DLD1 (cell line): ENCODE measurements around the gene DRAM2.
"Not testable (repeated sequence)": the region's sequence is repeated elsewhere in the genome, so short reads cannot be mapped to it uniquely, and the experiment has no call there.

Source experiments
- in situ Hi-C: cut with HindIII; loops from 2 replicates; pipeline ENCODE4 v1.10.0; 2017; ENCODE audit warnings: low sequenced_read_pairs

Gene DRAM2

DNA sequence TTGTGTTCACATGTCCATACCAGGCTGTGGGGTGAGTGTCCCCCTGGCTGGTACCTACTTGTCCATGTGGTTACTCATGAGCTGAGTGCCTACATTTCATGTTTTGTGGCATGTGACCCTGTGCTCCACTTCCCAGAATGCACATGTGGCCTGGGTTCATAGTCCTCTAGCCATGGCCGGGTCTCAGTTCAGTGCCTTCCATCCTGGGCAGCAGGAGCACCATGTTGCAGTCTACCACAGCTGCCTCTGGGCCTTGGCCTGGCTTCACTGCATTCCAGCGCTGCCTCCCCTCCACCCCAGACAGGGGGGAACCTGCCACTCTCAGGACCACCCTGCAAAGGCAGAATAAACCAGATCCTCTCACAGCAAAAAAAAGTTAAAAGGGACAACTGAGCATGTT is 5.6 kb upstream of the DRAM2 start:
- in situ Hi-C loops, result no loop called here

- in situ Hi-C loops, result no loop called here
These were observed 2.6 kb upstream of the DRAM2 start for GRCh38 chr1:111142356-111142975.

DNA sequence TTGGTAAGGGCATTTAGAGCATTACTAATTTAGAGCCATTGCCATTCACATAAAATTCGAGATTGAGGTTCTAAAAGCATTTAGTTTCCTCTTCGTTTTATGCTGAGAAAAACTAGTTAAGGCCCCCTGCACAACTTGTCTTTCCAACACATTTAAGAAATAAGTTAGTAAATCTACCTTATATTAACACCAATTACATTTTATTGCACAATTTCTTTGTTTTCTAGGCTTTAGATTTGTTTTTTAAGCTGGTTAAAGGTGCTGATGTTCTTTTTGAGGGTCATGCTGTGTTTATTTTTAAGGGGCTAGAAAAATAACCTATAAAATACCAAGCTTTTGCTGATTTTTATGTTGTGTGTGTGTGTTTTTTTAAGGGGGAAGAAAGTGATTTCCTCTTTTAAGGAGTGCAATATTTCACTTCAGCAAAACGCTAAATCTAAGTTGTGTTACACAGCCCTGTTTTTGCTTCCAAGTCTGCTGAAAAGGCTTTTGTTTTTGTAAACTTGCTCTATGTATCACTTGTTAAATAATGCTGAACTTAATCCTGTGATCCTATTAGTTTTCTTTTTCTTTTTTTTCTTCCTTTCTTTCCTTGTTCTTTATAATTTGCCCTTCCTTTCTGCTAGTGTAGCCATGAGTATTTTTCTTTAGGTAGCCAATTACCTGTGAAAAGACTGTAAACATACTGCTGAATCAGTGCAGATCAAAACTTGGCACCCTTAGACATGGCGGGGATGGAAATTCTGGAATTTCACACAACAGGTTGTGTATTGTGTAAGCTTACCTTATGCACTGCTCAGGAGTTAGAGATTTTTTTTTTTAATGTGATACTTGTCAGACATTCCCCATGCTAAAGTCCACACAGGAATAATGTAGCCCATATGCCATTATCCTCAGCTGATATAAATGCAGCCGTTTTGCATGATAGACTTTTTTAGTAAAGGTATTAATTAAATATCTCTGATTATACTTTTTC is 1.6 kb upstream of the DRAM2 start:
- in situ Hi-C loops, result no loop called here

- in situ Hi-C loops, result no loop called here
These were observed 731 bp upstream of the DRAM2 start for GRCh38 chr1:111140680-111140967.

DNA sequence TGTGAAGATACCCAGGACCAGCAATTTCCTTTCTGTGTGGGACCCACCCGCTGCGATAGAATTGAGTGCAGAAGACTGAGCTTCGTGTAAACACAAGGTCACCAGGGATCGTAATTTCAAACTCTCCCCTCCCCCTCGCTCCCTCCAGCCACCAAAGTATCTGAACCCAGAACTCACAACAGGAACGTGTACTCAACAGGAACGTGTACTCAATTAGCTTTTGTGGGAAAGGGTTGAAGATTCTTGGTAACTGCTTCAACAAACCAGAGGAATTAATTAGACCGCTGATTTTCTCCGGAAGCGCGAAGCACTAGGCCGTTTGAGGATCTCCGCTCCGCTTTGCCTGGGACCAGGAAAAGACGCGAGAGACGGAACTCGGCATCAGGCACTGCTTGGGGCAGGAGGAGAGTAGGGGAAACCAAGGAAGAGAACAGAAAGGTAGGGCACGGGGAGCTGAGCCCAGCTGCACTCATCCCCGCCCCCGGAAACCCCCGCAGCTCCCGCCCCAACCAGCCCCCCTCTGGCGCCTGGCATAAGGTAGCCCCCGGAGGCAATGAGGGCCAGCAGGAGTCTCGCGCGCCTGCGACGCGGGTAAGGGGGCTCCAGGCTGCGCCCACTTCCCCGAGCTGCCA is 453 bp downstream of the DRAM2 start:
- in situ Hi-C loops, result no loop called here

GRCh38 chr1:111133866-111134265 is 6.0 kb downstream of the DRAM2 start:
- in situ Hi-C loops, result no loop called here

DNA sequence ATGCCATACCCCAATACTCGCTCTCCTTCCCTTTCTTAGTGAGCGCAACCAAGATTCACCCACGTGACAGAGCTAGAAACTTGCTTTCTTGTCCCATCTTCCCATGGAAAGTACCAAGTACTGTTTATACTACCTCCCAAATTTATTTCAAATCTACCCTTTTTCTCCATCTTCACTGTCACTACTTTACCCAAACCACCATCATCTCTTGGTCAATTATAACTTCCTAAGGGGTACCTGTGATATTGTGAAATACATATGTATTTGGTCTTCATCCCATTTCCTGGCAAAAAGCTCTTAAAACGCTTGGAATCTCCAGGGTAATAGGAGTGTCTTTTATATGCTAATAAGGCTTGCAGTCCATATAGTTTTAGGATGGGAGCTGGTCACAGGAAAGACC is 8.2 kb downstream of the DRAM2 start:
- in situ Hi-C loops, result no loop called here

DNA sequence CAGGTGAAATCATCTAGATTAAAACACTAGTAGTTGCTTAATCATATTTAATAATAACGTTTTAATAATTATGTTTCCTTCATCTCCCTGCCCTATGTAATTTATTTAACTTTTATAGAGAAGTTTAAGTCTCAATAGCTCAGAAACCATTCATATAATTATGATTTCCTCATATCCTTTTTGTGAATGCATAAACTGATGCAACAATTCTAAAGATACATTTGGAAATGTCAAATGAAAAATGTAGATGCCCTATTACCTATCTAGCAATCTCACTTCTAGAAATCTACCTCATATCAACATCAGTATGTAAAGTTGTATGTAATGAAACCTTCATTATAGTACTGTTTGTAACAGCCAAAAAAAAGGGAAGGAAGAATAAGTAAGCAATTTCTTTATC is 10.5 kb downstream of the DRAM2 start:
- in situ Hi-C loops, result no loop called here

GRCh38 chr1:111127923-111128643 is 11.8 kb downstream of the DRAM2 start:
- in situ Hi-C loops, result no loop called here

DNA sequence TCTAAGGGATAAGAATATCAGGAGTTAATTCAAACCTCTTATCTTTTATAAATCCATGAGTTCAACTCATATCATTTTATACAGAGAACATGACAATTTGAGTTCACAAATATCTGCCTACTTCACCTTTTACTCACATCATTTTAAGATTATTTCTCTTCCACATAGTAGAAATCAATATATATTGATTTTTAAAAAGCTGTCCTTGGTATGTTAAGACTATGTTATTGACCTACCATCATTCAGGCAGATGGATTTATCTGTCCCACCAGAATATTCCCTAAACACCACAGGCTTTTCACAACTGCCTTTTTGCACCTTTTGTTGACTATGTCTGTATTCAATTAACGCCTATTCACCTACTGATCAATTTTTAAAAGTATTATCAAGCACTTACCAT is 13.5 kb downstream of the DRAM2 start:
- in situ Hi-C loops, result no loop called here

DNA sequence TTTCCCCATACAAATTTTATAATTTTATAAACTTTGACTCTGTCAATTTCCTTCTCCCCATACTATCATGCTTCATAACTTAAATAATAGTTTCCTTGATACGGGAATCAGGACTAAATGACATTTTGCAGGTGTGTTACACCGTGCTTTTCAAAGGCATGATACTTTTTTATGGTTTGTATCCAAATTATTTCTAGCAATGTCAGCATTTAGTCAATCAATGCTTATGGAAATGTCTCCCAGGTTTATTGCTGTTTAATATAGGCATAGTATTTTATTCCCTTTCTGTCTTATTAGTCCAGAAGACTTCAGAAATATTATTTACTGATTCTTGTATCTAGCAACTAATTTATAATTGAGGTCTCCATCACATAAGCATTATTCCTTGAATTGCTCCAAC is 23.4 kb downstream of the DRAM2 start:
- in situ Hi-C loops, result no loop called here

- in situ Hi-C loops, result no loop called here
These were observed 29.5 kb downstream of the DRAM2 start for GRCh38 chr1:111110197-111110899.

- in situ Hi-C loops, result no loop called here
These were observed 34.9 kb downstream of the DRAM2 start for GRCh38 chr1:111104981-111105380.

- in situ Hi-C loops, result no loop called here
These were observed 37.8 kb downstream of the DRAM2 start for GRCh38 chr1:111101854-111102642.

DNA sequence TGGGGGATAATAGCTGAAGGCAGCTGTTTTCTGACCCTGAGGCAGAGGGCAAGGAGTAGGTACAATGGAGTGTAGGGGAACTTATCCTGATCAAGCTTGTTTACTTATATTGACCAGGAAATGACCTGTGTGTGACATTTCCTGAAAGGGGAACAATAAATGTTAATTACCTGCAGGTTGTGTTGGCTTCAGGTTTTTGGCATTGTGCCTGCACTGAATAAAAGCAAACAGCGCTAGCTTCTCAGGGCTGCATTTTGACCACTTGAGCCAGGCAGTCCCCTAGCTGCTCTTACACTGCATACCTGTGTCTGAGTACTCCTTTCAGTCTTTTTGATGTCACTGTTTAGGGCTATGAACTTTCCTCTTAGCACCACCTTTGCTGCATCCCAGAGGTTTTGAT is 40.6 kb downstream of the DRAM2 start:
- in situ Hi-C loops, result no loop called here

- in situ Hi-C loops, result no loop called here
These were observed 42.4 kb downstream of the DRAM2 start for GRCh38 chr1:111097356-111098099.

DNA sequence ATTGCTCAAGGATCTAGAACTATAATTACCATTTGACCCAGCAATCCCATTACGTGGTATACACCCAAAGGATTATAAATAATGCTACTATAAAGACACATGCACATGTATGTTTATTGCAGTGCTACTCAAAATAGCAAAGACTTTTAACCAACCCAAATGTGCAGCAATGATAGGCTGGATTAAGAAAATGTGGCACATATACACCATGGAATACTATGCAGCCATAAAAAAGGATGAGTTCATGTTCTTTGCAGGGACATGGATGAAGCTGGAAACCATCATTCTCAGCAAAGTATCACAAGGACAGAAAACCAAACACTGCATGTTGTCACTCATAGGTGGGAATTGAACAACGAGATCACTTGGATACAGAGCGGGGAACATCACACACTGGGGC is 44.5 kb downstream of the DRAM2 start:
- in situ Hi-C loops, result not testable (repeated sequence)

DNA sequence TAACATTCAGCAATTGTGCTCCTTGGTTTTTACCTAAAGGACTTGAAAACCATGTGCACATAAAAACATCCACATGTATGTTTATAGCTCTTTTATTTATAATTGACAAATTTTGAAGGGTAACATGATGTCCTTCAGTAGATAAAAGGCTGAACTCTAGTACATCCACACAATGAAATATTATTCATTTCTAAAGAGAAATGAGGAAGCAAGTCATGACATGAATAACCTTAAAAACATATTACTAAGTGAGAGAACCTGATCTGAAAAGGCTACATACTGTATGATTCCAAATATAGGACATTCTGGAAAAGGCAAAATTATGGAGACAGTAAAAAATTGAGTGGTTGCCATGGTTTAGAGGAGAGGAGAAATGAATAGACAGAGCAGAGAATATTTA is 50.3 kb downstream of the DRAM2 start:
- in situ Hi-C loops, result no loop called here

DNA sequence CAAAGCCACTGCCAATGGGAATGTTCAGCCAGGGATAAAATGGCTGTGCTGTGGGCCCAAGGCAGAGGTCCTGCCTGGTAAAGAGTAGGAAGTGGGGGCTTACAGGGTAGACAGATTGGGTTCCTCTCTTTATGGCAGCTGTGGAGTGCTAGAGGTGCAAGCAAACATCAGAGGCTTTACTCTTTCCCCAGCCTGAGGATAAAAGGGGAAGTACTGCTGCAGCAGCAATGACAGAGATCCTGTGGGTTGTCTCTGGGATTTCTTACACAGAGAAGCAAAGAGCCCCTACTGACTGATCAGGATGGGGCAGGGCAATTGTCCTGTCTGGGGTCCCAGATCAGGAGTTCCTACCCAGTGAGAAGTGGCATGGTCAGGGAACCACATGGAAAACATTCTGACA is 54.2 kb downstream of the DRAM2 start:
- in situ Hi-C loops, result no loop called here
